Measurements from ENCODE around the gene DOCK4. TPM values are rescaled to one million over a fixed set of nuclear protein-coding genes. Genes with fewer than 3 reads are reported as not detected.

DOCK4 gene
- total RNA-seq, 1 experiment from 2014 or later, result 31.4 TPM

- Mint-ChIP-seq H3K36me3 (ENCODE audit: insufficient read depth, unreplicated experiment) (no peaks in the 10 kb centered on the region), H3K27me3 (ENCODE audit: insufficient read depth, unreplicated experiment) (no peaks in the 10 kb centered on the region), H3K4me3 (ENCODE audit: unreplicated experiment) (no peak overlapping the region), H3K9me3 (ENCODE audit: unreplicated experiment) (no peaks in the 10 kb centered on the region), H3K4me1 (ENCODE audit: insufficient read depth, unreplicated experiment) (peaks cover 24% of the 10 kb centered on the region), H3K27ac (ENCODE audit: low read depth, unreplicated experiment) (peak overlapping the region; percentile 51)
- ChIA-PET POLR2A (interaction anchor here (0.6 to 1.9 kb wide), 5 partner anchors 9 to 438 kb away, joined by 3 to 7 read pairs (median 3); partner anchors contain the start of gene IFRD1), CTCF (interaction anchor here (0.5 kb wide), 1 partner anchor 15 kb away, joined by 3 read pairs; no protein-coding TSS in a partner anchor)
- intact Hi-C loops (cut with micrococcal nuclease), result no loop called here
- peak; percentile 72 for DNase-seq (ENCODE audit: unreplicated experiment)
- no TSS peak for BruUV-seq (replicated peaks)
- no peak for TF ChIP-seq CTCF (IDR thresholded peaks at IDR 0.05; ENCODE audit: unreplicated experiment)
Measured at GRCh38 chr7:112192236-112193154, 13.7 kb downstream of the DOCK4 start.

GRCh38 chr7:112190120-112190519 is 16.1 kb downstream of the DOCK4 start:
- no peak for DNase-seq (ENCODE audit: unreplicated experiment)
- intact Hi-C loops (cut with micrococcal nuclease), result no loop called here
- no peaks in the 10 kb centered on the region for H3K9me3 Mint-ChIP-seq (ENCODE audit: unreplicated experiment)
- H3K4me3 Mint-ChIP-seq (ENCODE audit: unreplicated experiment), result no peak overlapping the region
- no peak for TF ChIP-seq CTCF (IDR thresholded peaks at IDR 0.05; ENCODE audit: unreplicated experiment)
- H3K27me3 Mint-ChIP-seq (ENCODE audit: insufficient read depth, unreplicated experiment), result no peaks in the 10 kb centered on the region
- no peaks in the 10 kb centered on the region for H3K36me3 Mint-ChIP-seq (ENCODE audit: insufficient read depth, unreplicated experiment)
- no TSS peak for BruUV-seq (replicated peaks)
- CTCF ChIA-PET, result no interaction called here
- H3K4me1 Mint-ChIP-seq (ENCODE audit: insufficient read depth, unreplicated experiment), result peaks cover 38% of the 10 kb centered on the region
- no peak overlapping the region for H3K27ac Mint-ChIP-seq (ENCODE audit: low read depth, unreplicated experiment)
- POLR2A ChIA-PET, result interaction anchor here (1.0 kb wide), 1 partner anchor 8 kb away, joined by 3 read pairs; no protein-coding TSS in a partner anchor

- BruUV-seq (replicated peaks), result no TSS peak
- Mint-ChIP-seq H3K36me3 (ENCODE audit: insufficient read depth, unreplicated experiment) (no peaks in the 10 kb centered on the region), H3K4me1 (ENCODE audit: insufficient read depth, unreplicated experiment) (peaks cover 38% of the 10 kb centered on the region), H3K27ac (ENCODE audit: low read depth, unreplicated experiment) (no peak overlapping the region), H3K9me3 (ENCODE audit: unreplicated experiment) (no peaks in the 10 kb centered on the region), H3K27me3 (ENCODE audit: insufficient read depth, unreplicated experiment) (no peaks in the 10 kb centered on the region), H3K4me3 (ENCODE audit: unreplicated experiment) (no peak overlapping the region)
- POLR2A ChIA-PET, result interaction anchor here (1.0 kb wide), 1 partner anchor 9 kb away, joined by 3 read pairs; no protein-coding TSS in a partner anchor
- DNase-seq (ENCODE audit: unreplicated experiment), result no peak
- CTCF ChIA-PET, result no interaction called here
- intact Hi-C loops (cut with micrococcal nuclease), result no loop called here
- TF ChIP-seq CTCF (IDR thresholded peaks at IDR 0.05; ENCODE audit: unreplicated experiment), result no peak
Measured at GRCh38 chr7:112189691-112190090, 16.5 kb downstream of the DOCK4 start.

GRCh38 chr7:112188257-112188656 is 17.9 kb downstream of the DOCK4 start:
- CTCF ChIA-PET, result no interaction called here
- no peak for TF ChIP-seq CTCF (IDR thresholded peaks at IDR 0.05; ENCODE audit: unreplicated experiment)
- Mint-ChIP-seq H3K4me3 (ENCODE audit: unreplicated experiment) (no peak overlapping the region), H3K27me3 (ENCODE audit: insufficient read depth, unreplicated experiment) (no peaks in the 10 kb centered on the region), H3K9me3 (ENCODE audit: unreplicated experiment) (no peaks in the 10 kb centered on the region), H3K36me3 (ENCODE audit: insufficient read depth, unreplicated experiment) (no peaks in the 10 kb centered on the region), H3K4me1 (ENCODE audit: insufficient read depth, unreplicated experiment) (peaks cover 32% of the 10 kb centered on the region), H3K27ac (ENCODE audit: low read depth, unreplicated experiment) (no peak overlapping the region)
- no TSS peak for BruUV-seq (replicated peaks)
- intact Hi-C loops (cut with micrococcal nuclease), result no loop called here
- no peak for DNase-seq (ENCODE audit: unreplicated experiment)
- POLR2A ChIA-PET, result no interaction called here

All from MCF 10A (cell line).